HL-60 (cell line): Measurements from ENCODE around the gene GPR68.

Source experiments
- GABPA ChIP-seq: IDR thresholded peaks from 2 replicates; pipeline ENCODE4 v1.6.1; 2012; ENCODE audit warnings: low read depth
- POLR2AphosphoS5 ChIP-seq: IDR thresholded peaks from 2 replicates; pipeline ENCODE4 v1.6.1; 2012; ENCODE audit warnings: low read depth
- SPI1 ChIP-seq: IDR thresholded peaks from 2 replicates; pipeline ENCODE4 v1.6.1; 2012; ENCODE audit warnings: low read depth, mild to moderate bottlenecking, borderline replicate concordance
- TF ChIP-seq, protein P1 (sequence below): IDR thresholded peaks from one replicate; pipeline ENCODE4 v1.5.1; 2011; ENCODE audit warnings: low read length, control low read depth, inconsistent platforms; ENCODE audit not compliant: insufficient read depth
- TF ChIP-seq, protein P2 (sequence below): IDR thresholded peaks from 2 replicates; pipeline ENCODE4 v1.6.1; 2012; ENCODE audit warnings: low read depth; ENCODE audit not compliant: insufficient replicate concordance

DNA sequence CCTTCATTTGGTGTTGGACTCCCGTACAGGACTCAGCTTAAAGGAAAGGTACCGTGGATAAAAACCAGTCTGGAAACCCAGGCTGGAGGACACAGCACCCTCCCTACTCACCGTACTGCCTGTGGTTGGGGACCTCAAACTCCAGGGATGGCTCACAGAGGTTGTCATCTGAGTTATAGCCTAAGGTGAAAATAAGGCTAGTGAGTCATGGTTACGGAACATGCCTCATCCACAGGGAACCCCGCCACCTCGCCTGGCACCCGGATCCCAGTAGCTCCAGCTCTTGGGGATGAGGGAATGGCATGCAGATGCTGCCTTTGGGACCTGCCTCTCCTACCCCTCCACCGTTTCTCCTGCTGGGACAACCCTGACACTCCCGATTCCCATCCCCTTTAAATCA, 36.8 kb upstream of the GPR68 start:
- TF ChIP-seq, protein P1, sequence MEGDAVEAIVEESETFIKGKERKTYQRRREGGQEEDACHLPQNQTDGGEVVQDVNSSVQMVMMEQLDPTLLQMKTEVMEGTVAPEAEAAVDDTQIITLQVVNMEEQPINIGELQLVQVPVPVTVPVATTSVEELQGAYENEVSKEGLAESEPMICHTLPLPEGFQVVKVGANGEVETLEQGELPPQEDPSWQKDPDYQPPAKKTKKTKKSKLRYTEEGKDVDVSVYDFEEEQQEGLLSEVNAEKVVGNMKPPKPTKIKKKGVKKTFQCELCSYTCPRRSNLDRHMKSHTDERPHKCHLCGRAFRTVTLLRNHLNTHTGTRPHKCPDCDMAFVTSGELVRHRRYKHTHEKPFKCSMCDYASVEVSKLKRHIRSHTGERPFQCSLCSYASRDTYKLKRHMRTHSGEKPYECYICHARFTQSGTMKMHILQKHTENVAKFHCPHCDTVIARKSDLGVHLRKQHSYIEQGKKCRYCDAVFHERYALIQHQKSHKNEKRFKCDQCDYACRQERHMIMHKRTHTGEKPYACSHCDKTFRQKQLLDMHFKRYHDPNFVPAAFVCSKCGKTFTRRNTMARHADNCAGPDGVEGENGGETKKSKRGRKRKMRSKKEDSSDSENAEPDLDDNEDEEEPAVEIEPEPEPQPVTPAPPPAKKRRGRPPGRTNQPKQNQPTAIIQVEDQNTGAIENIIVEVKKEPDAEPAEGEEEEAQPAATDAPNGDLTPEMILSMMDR = no peak
- TF ChIP-seq, protein P2, sequence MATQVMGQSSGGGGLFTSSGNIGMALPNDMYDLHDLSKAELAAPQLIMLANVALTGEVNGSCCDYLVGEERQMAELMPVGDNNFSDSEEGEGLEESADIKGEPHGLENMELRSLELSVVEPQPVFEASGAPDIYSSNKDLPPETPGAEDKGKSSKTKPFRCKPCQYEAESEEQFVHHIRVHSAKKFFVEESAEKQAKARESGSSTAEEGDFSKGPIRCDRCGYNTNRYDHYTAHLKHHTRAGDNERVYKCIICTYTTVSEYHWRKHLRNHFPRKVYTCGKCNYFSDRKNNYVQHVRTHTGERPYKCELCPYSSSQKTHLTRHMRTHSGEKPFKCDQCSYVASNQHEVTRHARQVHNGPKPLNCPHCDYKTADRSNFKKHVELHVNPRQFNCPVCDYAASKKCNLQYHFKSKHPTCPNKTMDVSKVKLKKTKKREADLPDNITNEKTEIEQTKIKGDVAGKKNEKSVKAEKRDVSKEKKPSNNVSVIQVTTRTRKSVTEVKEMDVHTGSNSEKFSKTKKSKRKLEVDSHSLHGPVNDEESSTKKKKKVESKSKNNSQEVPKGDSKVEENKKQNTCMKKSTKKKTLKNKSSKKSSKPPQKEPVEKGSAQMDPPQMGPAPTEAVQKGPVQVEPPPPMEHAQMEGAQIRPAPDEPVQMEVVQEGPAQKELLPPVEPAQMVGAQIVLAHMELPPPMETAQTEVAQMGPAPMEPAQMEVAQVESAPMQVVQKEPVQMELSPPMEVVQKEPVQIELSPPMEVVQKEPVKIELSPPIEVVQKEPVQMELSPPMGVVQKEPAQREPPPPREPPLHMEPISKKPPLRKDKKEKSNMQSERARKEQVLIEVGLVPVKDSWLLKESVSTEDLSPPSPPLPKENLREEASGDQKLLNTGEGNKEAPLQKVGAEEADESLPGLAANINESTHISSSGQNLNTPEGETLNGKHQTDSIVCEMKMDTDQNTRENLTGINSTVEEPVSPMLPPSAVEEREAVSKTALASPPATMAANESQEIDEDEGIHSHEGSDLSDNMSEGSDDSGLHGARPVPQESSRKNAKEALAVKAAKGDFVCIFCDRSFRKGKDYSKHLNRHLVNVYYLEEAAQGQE = no peak
- TF ChIP-seq POLR2AphosphoS5 (no peak), GABPA (no peak), SPI1 (no peak)
